HepG2 (cell line): ENCODE measurements around the gene CGREF1. TPM values are rescaled to one million over a fixed set of nuclear protein-coding genes. Genes with fewer than 3 reads are reported as not detected.

Experiments
- CBX5 ChIP-seq: sonication (generic); formaldehyde crosslinking; IDR thresholded peaks from 2 replicates; pipeline ENCODE4 v1.4.0; 2020; ENCODE audit warnings: missing genetic modification reagents, borderline replicate concordance
- DBP ChIP-seq: sonication (generic); formaldehyde crosslinking; IDR thresholded peaks from 2 replicates; pipeline ENCODE4 v1.4.0; 2020; ENCODE audit warnings: missing genetic modification reagents; ENCODE audit errors: not compliant biosample characterization
- ELF1 ChIP-seq: sonication (generic); formaldehyde crosslinking; IDR thresholded peaks from 2 replicates; pipeline ENCODE4 v1.4.0; 2020; ENCODE audit warnings: missing genetic modification reagents
- EP300 ChIP-seq, 3 experiments: sonication (generic) in 1 of 3; formaldehyde crosslinking in 1 of 3; IDR thresholded peaks; 2 replicates each; pipeline versions ENCODE4 v1.5.1 to v1.6.1; 2011 to 2020; ENCODE audit warnings: low read depth in 2 of 3, low read length in 2 of 3, borderline replicate concordance in 1 of 3, improper control_type of control experiment in 1 of 3, mild to moderate bottlenecking in 1 of 3, missing genetic modification reagents in 1 of 3, moderate library complexity in 1 of 3
- GATA4 ChIP-seq: sonication (generic); IDR thresholded peaks from 2 replicates; pipeline ENCODE4 v1.6.1; 2016; ENCODE audit warnings: antibody characterized with exemption, low read depth, borderline replicate concordance
- GFI1 ChIP-seq: sonication (generic); formaldehyde crosslinking; IDR thresholded peaks from 2 replicates; pipeline ENCODE4 v1.5.0; 2020; ENCODE audit warnings: missing genetic modification reagents, mild to moderate bottlenecking, borderline replicate concordance
- NCOR1 ChIP-seq: fragments of 200-600 bp; sonication (generic); IDR thresholded peaks from 2 replicates; pipeline ENCODE4 v1.7.0; 2017; ENCODE audit warnings: antibody characterized with exemption, low read length, borderline replicate concordance
- NFKB2 ChIP-seq: sonication (generic); formaldehyde crosslinking; IDR thresholded peaks from 2 replicates; pipeline ENCODE4 v1.4.0; 2020; ENCODE audit warnings: missing genetic modification reagents, borderline replicate concordance
- PHF20 ChIP-seq: sonication (generic); formaldehyde crosslinking; IDR thresholded peaks from 2 replicates; pipeline ENCODE4 v1.5.0; 2020; ENCODE audit warnings: mild to moderate bottlenecking, missing genetic modification reagents
- SMC3 ChIP-seq: IDR thresholded peaks from 2 replicates; pipeline ENCODE4 v1.6.1; 2011; ENCODE audit warnings: low read length, improper control_type of control experiment
- SRSF1 ChIP-seq: fragments of 200-400 bp; formaldehyde crosslinking; optimal IDR thresholded peaks from 2 replicates; pipeline ENCODE3; 2017; ENCODE audit warnings: mild to moderate bottlenecking, low read depth, low read length, moderate library complexity
- SSRP1 ChIP-seq: IDR thresholded peaks from 2 replicates; pipeline ENCODE4 v1.6.1; 2016; ENCODE audit warnings: control low read depth
- TRIM24 ChIP-seq: sonication (generic); formaldehyde crosslinking; IDR thresholded peaks from 2 replicates; pipeline ENCODE4 v1.8.0; 2022; ENCODE audit warnings: mild to moderate bottlenecking, missing genetic modification reagents
- ZBTB26 ChIP-seq: IDR thresholded peaks from 2 replicates; pipeline ENCODE4 v1.6.1; 2016; ENCODE audit warnings: missing compliant biosample characterization, missing genetic modification reagents, borderline replicate concordance
- ZBTB3 ChIP-seq: sonication (generic); formaldehyde crosslinking; IDR thresholded peaks from 2 replicates; pipeline ENCODE4 v1.4.0; 2020; ENCODE audit warnings: low read depth, mild to moderate bottlenecking, moderate library complexity, missing genetic modification reagents, borderline replicate concordance
- ZFP36L2 ChIP-seq: sonication (generic); formaldehyde crosslinking; IDR thresholded peaks from 2 replicates; pipeline ENCODE4 v1.4.0; 2020; ENCODE audit warnings: missing genetic modification reagents
- ZNF12 ChIP-seq: sonication (generic); formaldehyde crosslinking; IDR thresholded peaks from 2 replicates; pipeline ENCODE4 v1.5.0; 2020; ENCODE audit warnings: missing genetic modification reagents
- ZNF124 ChIP-seq: sonication (generic); formaldehyde crosslinking; IDR thresholded peaks from 2 replicates; pipeline ENCODE4 v1.4.0; 2020; ENCODE audit warnings: missing genetic modification reagents
- ZNF230 ChIP-seq: sonication (generic); formaldehyde crosslinking; IDR thresholded peaks from 2 replicates; pipeline ENCODE4 v1.4.0; 2020; ENCODE audit warnings: mild to moderate bottlenecking, missing genetic modification reagents
- ZNF253 ChIP-seq: sonication (generic); formaldehyde crosslinking; IDR thresholded peaks from 2 replicates; pipeline ENCODE4 v1.8.0; 2022; ENCODE audit warnings: mild to moderate bottlenecking, missing genetic modification reagents, borderline replicate concordance
- ZNF816 ChIP-seq: sonication (generic); formaldehyde crosslinking; IDR thresholded peaks from 2 replicates; pipeline ENCODE4 v1.8.0; 2022; ENCODE audit warnings: missing genetic modification reagents, mild to moderate bottlenecking, borderline replicate concordance
- polyA plus RNA-seq, 8 experiments: library from polyadenylated mRNA; depleted of rRNA in 3 of 8; stranded (reverse) in 7 of 8; unstranded in 1 of 8; fragments of >200 nt; fragmentation: Illumina TruSeq in 4 of 8; extraction: Trizol in 4 of 8; gene quantifications; 2 replicates each; pipeline versions ENCODE4 v1.2.1 to v1.2.3, GENCODE V29; 2011 to 2016; ENCODE audit warnings: low read depth in 4 of 8, missing spikeins in 1 of 8, mixed read lengths in 1 of 8; ENCODE audit not compliant: insufficient read depth in 1 of 8
- total RNA-seq, 5 experiments: library from RNA; depleted of rRNA; stranded (reverse); fragments of >200 nt; fragmentation: Illumina TruSeq; extraction: Trizol; gene quantifications; 2 replicates each; pipeline ENCODE4 v1.2.3, GENCODE V29; 2016; ENCODE audit warnings: low read depth in 1 of 5
- TF ChIP-seq, protein P1 (sequence below): sonication (generic); formaldehyde crosslinking; IDR thresholded peaks from 2 replicates; pipeline ENCODE4 v1.4.0; 2020; ENCODE audit warnings: missing genetic modification reagents
- TF ChIP-seq, protein P2 (sequence below): sonication (generic); formaldehyde crosslinking; IDR thresholded peaks from 2 replicates; pipeline ENCODE4 v1.4.0; 2020; ENCODE audit warnings: missing genetic modification reagents

CGREF1 gene
- total and polyA plus RNA-seq, 2 of the 13 experiments (the other 11 are each of a cell fraction or from before 2014, with no cell fraction given), result 13.9 to 23.4 TPM

GRCh38 chr2:27089111-27089954 lies 29.6 kb downstream of the CGREF1 start (continued):
- TF ChIP-seq PHF20 (CRISPR knock-in tag) (no peak), SRSF1 (no peak), GATA4 (no peak), TRIM24 (no peak), EP300 (IDR thresholded peaks at IDR 0.05; ENCODE audit: low read depth in 2 of 2, low read length in 2 of 2) (no peak), EP300 (CRISPR knock-in tag; IDR thresholded peaks at IDR 0.05; ENCODE audit: borderline replicate concordance) (no peak), ZNF124 (CRISPR knock-in tag) (no peak), ZBTB3 (no peak), ZBTB26 (CRISPR knock-in tag) (no peak), SMC3 (no peak), CBX5 (CRISPR knock-in tag) (no peak), ZNF816 (0 out of 2 replicates have a peak, but pooled peaks have one; percentile 62), DBP (CRISPR knock-in tag) (no peak), SSRP1 (CRISPR knock-in tag) (no peak), NCOR1 (no peak), ZNF253 (CRISPR knock-in tag) (no peak), ZFP36L2 (CRISPR knock-in tag) (no peak), ELF1 (CRISPR knock-in tag) (no peak), ZNF230 (no peak), GFI1 (CRISPR knock-in tag) (no peak), ZNF12 (no peak), NFKB2 (peak; percentile 26; the same call in 1 of the 2 replicates)
- TF ChIP-seq, protein P1, sequence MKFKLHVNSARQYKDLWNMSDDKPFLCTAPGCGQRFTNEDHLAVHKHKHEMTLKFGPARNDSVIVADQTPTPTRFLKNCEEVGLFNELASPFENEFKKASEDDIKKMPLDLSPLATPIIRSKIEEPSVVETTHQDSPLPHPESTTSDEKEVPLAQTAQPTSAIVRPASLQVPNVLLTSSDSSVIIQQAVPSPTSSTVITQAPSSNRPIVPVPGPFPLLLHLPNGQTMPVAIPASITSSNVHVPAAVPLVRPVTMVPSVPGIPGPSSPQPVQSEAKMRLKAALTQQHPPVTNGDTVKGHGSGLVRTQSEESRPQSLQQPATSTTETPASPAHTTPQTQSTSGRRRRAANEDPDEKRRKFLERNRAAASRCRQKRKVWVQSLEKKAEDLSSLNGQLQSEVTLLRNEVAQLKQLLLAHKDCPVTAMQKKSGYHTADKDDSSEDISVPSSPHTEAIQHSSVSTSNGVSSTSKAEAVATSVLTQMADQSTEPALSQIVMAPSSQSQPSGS (CRISPR knock-in tag), result no peak
- TF ChIP-seq, protein P2, sequence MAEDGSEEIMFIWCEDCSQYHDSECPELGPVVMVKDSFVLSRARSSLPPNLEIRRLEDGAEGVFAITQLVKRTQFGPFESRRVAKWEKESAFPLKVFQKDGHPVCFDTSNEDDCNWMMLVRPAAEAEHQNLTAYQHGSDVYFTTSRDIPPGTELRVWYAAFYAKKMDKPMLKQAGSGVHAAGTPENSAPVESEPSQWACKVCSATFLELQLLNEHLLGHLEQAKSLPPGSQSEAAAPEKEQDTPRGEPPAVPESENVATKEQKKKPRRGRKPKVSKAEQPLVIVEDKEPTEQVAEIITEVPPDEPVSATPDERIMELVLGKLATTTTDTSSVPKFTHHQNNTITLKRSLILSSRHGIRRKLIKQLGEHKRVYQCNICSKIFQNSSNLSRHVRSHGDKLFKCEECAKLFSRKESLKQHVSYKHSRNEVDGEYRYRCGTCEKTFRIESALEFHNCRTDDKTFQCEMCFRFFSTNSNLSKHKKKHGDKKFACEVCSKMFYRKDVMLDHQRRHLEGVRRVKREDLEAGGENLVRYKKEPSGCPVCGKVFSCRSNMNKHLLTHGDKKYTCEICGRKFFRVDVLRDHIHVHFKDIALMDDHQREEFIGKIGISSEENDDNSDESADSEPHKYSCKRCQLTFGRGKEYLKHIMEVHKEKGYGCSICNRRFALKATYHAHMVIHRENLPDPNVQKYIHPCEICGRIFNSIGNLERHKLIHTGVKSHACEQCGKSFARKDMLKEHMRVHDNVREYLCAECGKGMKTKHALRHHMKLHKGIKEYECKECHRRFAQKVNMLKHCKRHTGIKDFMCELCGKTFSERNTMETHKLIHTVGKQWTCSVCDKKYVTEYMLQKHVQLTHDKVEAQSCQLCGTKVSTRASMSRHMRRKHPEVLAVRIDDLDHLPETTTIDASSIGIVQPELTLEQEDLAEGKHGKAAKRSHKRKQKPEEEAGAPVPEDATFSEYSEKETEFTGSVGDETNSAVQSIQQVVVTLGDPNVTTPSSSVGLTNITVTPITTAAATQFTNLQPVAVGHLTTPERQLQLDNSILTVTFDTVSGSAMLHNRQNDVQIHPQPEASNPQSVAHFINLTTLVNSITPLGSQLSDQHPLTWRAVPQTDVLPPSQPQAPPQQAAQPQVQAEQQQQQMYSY (CRISPR knock-in tag), result peak; percentile 87
